ENCODE measurements around the gene AURKAIP1. TPM values are rescaled to one million over a fixed set of nuclear protein-coding genes. Genes with fewer than 3 reads are reported as not detected.

The AURKAIP1 gene
- total and polyA plus RNA-seq, 9 of the 15 experiments (the other 6 are each of a cell fraction or from before 2014, with no cell fraction given) = 7.8 to 478 (median 92.0) TPM

- TF ChIP-seq EHMT2 (IDR thresholded peaks at IDR 0.05) (no peak), POLR2G (IDR thresholded peaks at IDR 0.05; ENCODE audit: low read depth, low read length) (peak; percentile 47; the same call in 1 of the 2 replicates), SIX5 (IDR thresholded peaks at IDR 0.05; ENCODE audit: borderline replicate concordance in 1 of 2, insufficient read depth in 1 of 2, low read depth in 1 of 2, low read length in 2 of 2) (no peak), CBX1 (IDR thresholded peaks at IDR 0.05; ENCODE audit: low read depth) (no peak), USF1 (CRISPR knock-in tag; IDR thresholded peaks at IDR 0.05) (peak; percentile 3; the same call in 1 of the 2 replicates), NCOA4 (IDR thresholded peaks at IDR 0.05; ENCODE audit: partially characterized antibody) (no peak), MAX (CRISPR knock-in tag; IDR thresholded peaks at IDR 0.05) (peak; percentile 54; the same call in 1 of the 2 replicates), THAP7 (CRISPR knock-in tag; IDR thresholded peaks at IDR 0.05) (0 out of 2 replicates have a peak, but pooled peaks have one; percentile 14), RCOR1 (IDR thresholded peaks at IDR 0.05; ENCODE audit: borderline replicate concordance in 1 of 2, low read depth in 2 of 2, low read length in 2 of 2) (no peak), FOXP1 (CRISPR knock-in tag; IDR thresholded peaks at IDR 0.05) (0 out of 2 replicates have a peak, but pooled peaks have one; percentile 62), DNMT1 (IDR thresholded peaks at IDR 0.05) (no peak), SIN3A (IDR thresholded peaks at IDR 0.05; ENCODE audit: borderline replicate concordance in 2 of 2, control insufficient read depth in 1 of 2, low read depth in 2 of 2, low read length in 2 of 2) (0 out of 4 replicates have a peak, but pooled peaks of 1 of the 2 experiments have one; percentile 51), CHD2 (IDR thresholded peaks at IDR 0.05; ENCODE audit: low read depth, low read length) (no peak), ZNF778 (CRISPR knock-in tag; IDR thresholded peaks at IDR 0.05) (no peak), HMGXB4 (CRISPR knock-in tag; IDR thresholded peaks at IDR 0.05) (peak; percentile 12; the same call in 1 of the 2 replicates), SMARCA5 (IDR thresholded peaks at IDR 0.05) (no peak), NKRF (IDR thresholded peaks at IDR 0.05; ENCODE audit: borderline replicate concordance) (no peak), ZNF586 (CRISPR knock-in tag; conservative IDR thresholded peaks at IDR 0.05) (no peak), POLR2A (conservative IDR thresholded peaks at IDR 0.05) (no peak), RBM39 (optimal IDR thresholded peaks at IDR 0.05; ENCODE audit: low read depth, low read length) (no peak), MCM2 (IDR thresholded peaks at IDR 0.05; ENCODE audit: low read depth) (no peak), TEAD4 (IDR thresholded peaks at IDR 0.05; ENCODE audit: low read length) (no peak), TEAD4 (CRISPR knock-in tag; IDR thresholded peaks at IDR 0.05; ENCODE audit: borderline replicate concordance) (peak; percentile 72; the same call in 1 of the 2 replicates), C11orf30 (IDR thresholded peaks at IDR 0.05; ENCODE audit: low read depth) (no peak)
These were observed 49.5 kb downstream of the AURKAIP1 start (continued) for GRCh38 chr1:1325288-1326074.

Data from K562 (cell line).